NCI-H128 (cell line): ENCODE measurements around the gene TNXB.

Experiments
- DNase-seq: peaks from one replicate; lab custom pipeline; 2025; ENCODE audit not compliant: unreplicated experiment; lab: John Stamatoyannopoulos, UW

The TNXB gene, protein sequence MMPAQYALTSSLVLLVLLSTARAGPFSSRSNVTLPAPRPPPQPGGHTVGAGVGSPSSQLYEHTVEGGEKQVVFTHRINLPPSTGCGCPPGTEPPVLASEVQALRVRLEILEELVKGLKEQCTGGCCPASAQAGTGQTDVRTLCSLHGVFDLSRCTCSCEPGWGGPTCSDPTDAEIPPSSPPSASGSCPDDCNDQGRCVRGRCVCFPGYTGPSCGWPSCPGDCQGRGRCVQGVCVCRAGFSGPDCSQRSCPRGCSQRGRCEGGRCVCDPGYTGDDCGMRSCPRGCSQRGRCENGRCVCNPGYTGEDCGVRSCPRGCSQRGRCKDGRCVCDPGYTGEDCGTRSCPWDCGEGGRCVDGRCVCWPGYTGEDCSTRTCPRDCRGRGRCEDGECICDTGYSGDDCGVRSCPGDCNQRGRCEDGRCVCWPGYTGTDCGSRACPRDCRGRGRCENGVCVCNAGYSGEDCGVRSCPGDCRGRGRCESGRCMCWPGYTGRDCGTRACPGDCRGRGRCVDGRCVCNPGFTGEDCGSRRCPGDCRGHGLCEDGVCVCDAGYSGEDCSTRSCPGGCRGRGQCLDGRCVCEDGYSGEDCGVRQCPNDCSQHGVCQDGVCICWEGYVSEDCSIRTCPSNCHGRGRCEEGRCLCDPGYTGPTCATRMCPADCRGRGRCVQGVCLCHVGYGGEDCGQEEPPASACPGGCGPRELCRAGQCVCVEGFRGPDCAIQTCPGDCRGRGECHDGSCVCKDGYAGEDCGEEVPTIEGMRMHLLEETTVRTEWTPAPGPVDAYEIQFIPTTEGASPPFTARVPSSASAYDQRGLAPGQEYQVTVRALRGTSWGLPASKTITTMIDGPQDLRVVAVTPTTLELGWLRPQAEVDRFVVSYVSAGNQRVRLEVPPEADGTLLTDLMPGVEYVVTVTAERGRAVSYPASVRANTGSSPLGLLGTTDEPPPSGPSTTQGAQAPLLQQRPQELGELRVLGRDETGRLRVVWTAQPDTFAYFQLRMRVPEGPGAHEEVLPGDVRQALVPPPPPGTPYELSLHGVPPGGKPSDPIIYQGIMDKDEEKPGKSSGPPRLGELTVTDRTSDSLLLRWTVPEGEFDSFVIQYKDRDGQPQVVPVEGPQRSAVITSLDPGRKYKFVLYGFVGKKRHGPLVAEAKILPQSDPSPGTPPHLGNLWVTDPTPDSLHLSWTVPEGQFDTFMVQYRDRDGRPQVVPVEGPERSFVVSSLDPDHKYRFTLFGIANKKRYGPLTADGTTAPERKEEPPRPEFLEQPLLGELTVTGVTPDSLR (N-terminal part only)

DNA sequence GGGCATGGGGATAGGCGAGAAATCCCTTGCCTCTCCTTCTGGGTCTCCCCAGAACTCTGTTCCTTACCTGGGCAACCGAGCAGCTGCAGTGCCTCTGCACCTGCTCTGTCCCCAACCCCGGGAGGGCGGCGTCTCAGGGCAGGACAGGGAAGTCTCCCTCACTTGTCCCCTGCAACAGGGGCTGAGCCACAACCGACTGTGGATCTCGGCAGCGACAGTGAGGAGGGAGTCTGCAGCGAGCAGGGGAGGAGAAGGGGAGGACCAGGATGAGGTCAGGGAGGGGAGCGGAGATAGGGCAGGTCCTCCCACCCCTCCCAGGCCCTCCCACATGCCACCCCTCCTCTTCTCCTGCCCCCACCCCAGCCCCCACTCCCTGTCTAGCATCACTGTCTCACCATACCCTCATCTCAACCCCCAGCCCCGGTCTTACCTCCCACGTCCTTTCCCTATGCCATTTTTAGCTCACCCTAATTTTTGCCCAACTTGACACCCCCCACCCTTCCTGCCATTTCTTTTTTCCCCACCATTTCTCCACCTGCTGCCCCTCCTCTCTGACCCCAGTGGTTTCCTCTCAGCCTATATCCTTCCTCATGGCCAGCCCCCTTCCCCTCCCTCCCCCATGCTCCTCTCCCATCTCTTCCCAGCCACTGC lies at the start of gene TNXB:
TNXB (minus strand) TSS at position 225 of the 651 bp plus-strand sequence. CDS start 11,140 bp downstream, outside the sequence.
- DNase-seq = no peak

GRCh38 chr6:32158052-32158451 lies 48.9 kb upstream of the TNXB start:
- no peak for DNase-seq

DNA sequence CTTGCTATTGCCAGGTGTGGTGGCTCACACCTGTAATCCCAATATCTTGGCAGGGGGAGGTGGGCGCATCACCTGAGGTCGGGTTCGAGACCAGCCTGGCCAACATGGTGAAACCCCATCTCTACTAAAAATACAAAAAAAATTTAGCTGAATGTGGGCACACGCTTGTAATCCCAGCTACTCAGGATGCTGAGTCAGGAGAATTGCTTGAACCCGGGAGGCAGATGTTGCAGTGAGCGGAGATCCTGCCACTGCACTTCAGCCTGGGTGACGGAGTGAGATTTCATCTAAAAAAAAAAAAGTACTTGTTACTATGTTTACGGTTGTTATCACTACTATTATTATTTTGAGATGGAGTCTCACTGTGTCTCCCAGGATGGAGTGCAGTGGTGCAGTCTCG lies 47.8 kb upstream of the TNXB start:
- no peak for DNase-seq

- peak; percentile 41 for DNase-seq
Measured at GRCh38 chr6:32154514-32155161, 45.5 kb upstream of the TNXB start.

DNA sequence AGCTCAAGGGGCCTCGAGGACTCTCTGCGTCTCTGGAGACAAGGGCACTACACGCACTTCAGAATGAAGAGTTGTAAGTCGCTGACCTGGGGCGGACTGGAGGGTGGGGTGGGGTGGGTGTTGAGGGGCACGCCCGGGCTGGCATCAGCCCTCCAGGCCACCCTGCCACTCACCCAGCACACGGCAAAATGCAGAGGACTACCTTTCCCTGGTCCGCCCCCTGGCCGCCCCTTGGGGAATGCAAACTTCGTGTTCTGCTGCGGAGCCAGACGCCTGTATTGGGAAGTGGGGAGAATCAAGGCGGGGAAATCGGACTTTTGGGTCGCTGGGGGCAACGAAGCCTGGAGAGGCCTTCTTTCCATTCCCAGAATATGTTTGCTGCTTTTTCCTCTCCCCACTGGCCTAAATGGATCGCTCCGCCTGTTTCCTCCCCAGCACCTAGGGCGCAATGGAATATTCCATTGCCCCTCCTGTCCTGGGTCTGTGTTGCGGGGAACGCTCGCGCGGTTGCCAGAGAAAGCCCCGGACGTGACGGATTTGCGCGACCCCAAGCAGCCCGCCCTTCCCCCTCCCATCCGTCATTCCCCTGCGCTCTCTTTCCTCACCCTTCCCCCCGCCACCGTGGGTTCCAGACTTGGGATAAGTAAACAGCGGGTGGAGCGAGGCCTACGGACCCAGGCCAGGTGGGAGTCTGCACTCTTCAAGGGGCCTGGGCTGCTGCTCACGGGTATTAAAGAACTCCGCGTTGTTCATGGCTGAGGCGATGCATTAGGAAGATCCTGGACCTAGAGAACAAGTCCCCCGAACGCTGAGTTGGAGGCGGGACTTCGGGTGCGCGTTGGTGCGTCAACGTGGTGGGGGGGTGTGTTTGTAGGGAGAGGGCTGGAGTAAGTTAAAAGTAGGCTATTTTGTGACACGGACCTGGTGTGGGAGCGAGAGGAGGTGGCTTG lies 44.7 kb upstream of the TNXB start, which contains the start of gene PPT2:
PPT2 (plus strand) TSS at position 578 of the 950 bp plus-strand sequence. CDS start 454 bp downstream, outside the sequence.
- peak; percentile 46 for DNase-seq

- DNase-seq = no peak
Measured at GRCh38 chr6:32152769-32153563, 43.8 kb upstream of the TNXB start.

DNA sequence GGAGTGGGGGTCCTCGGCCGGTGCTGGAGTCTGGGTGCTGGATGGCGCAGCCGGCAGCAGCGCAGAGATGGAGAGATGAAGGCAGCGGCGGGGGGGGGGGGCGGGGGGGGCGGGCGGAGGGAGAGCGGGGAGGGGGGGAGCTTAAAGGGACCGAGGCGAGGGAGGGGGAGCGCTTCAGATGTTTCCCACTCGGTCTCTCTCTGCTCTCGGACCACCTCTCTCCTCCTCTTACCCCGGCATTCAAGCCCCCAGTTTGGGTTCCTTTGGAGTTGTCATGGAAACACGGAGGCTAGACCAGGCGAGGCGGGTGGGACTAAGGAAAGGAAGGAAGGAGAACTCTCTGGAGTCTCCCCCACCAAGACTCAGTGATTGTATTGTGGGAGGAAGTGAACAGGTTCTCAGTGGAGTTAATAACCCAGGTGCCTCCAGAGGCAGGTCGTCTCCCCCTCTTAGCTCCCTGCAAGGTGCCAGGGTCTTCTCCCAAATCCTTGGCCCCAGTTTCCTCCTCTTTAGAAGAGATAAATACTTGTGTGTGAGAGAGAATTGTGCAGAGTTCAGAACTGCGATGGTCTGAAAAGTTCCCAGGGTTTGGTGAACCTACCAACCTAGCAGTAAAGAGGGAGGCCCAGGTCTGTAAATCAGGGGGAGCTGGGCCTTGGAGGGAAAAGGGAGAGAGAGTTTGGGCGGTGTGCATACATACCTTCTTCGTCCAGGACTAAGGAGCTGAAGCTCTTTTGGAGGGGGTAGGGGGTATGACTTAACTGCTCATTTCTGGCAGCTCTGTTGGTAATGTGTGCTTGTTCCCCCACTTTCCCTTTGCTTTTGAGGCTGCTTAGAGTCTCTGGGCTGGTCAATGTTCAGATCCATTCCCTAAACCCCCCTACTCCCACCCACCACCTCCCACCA lies 43.0 kb upstream of the TNXB start, which contains the start of gene PRRT1:
PRRT1 (minus strand) TSS at position 77 of the 906 bp plus-strand sequence. CDS start 112 bp downstream, outside the sequence.
- DNase-seq = no peak

DNA sequence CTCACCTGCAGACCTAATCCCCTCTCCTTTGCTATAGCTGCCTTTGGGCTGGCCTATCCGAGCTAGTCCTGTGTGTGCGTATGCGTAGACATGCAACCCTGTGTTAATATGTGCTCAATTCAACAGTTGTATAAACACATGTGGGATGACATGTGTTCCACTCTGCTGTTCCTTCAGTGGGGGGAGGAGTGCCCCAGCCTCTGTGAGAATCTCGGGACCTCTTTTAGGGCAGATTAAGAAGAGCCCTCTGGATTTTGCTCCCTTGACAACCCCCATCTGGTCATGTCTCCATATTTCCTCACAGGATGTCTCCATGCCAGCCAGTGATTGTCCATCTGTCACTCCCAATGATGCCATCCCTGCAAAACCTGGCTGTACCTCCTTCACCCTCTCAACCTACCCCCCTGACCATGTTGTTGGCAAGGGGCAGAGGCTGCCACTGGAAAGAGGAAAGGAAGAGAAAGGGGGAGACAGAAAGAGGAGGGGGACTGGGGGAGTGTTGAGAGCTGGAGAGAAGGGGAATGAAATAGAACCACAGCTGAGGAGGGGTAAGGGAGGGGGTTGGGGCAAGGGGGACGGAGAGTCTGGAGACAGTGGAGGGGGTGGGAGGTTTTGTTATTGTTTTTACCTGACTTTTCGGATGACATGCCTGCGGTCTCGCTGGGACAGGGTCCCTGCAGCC lies 42.2 kb upstream of the TNXB start:
- DNase-seq = no peak

DNA sequence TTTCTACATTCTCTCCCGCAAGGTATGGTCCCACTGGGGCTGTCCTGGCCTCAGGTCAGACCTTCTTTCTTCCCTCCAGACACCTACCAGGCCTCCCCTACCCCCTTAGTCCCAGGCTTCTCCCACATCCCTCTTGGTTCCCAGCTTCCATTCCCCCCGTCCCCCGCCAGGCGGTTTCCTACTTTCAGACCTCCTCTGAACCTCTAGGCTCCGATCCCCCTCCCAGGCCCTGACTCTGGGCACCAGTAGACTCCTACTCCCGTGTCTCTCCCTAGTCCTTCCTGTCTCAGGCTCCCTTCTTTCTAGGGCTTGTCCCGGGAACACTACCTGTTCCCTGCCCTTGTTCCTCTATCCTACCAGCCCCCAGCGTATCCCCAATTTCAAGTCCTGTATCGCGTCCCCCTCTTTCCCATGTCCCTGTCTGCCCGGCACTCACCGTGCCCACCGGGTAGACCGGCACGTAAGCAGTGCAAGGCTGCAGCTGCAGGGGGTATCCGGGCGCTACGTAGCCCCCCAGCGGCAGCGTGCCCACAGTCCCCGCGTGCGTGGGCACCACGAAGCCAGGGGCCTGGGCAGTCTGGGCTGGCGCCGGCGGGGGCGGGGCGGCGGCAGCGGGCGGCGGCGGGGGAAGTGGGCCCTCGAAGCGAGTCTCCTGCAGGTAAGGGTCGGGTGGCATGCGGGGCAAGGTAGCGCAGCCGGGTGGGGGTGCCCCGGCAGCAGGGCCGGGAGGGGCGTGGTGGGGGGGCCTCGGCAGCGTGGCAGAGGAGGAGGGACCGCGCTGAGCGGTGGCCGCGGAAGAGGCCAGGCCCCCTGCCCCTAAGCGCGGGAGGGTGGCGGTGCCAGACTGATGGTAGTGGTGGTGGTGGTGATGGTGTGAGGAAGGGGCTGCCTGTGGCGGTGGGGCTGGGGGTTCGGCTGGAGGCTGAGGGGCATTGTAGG lies 41.1 kb upstream of the TNXB start:
- no peak for DNase-seq

- DNase-seq = no peak
Measured at GRCh38 chr6:32149092-32149755, 40.1 kb upstream of the TNXB start.

DNA sequence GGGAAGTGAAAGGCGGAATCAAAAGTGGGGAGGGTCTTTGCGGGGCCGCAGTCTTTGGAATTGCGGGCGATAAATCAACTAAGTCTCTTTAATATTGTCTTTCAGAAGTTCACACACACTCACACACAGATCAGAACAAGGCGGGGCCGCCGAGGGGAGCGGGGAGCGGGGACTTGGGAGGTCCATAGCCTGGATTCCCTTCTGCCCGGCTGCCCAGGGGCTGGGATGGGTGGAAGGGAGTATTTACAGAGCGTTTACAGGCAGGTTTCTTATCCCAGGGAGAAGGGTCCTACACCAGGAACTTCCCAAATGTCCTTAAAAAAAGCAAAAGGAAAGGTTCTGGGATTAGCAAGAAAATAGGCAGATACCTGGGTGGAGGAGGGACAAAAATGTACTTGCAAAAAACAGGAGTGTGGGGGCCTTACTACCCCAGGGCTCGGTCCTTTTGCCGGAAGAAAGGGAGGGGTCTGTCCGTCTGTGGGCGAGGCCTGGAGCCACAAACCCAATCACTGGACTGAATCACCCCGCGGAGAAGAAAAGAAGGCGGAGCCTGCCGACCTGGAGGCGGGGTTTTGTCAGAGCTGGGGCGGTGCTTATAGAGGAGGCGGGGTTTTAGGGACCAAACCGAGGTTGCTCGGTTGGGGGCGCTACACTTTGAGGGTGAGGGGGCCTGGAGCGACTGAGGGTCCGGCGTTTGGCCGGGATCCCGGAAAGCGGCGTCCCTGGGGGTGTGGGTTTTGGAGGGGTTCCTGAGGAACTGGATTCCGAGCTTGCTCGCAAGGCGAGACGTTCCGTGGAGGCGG lies 39.4 kb upstream of the TNXB start:
- DNase-seq = no peak

DNA sequence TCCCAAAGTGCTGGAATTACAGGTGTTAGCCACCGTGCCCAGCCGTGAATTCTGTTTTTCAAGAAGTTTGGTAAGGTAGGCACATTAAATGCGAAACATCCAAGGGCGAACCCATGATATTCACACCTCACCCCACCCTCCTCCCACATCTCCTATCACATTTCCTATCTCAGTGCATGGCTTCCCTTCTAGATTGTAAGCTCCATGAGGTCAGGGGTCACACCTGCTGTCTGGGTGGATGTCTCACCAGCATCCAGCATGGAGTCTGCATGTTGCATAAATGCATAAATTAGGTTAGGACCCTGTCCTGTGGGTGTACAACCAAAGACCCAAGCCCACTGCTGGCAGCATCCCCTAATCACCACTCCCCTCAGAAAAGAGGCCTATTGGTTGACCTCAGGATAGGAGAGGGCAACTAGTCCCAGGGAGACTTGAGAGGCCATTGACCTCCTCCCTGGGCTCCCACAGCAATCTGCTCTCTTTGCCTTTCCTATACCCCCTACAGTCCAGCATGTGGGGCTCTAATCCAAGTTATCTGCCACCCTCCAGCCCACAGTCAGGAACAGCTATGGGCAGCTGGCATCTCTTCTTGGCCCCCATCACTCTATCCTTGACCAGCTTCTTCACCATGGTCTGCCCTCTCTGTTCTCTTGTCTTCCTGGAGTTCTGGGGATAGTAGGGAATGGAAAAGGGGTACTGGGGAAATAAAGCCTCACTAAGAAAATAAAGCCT lies 38.4 kb upstream of the TNXB start:
- no peak for DNase-seq

DNA sequence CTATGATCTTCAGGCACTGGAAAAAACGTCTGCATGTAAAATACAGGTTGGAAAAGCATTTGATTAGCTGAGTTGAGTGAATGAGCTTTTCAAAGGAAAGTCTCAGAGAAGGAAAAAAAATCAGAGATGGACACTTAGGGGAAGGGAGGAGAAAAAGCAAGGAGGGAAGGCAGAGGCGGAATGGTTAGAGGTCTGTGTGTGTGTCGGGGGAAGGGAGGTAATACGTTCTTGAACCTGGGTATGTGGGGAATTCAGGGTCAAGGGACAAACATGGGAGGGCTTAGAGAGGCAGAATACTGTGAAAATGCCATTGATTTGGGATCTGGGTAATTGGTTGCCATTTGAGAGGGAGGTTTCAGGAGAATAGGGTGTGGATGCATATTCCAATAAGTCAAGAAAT lies 37.5 kb upstream of the TNXB start:
- DNase-seq = no peak
